ENCODE data around the gene UST. TPM values are rescaled to one million over a fixed set of nuclear protein-coding genes. Genes with fewer than 3 reads are reported as not detected.

Gene UST
- total and polyA plus RNA-seq, 2 donors (not counting 1 experiment from before 2014, with no cell fraction given): 7.3 to 16.9 TPM

GRCh38 chr6:149054559-149055194 is 307.8 kb downstream of the UST start:
- no peak overlapping the region for H3K4me3 ChIP-seq (ENCODE audit: control extremely low read depth in 1 of 5, extremely low read depth in 1 of 5, insufficient read depth in 1 of 5, low read depth in 2 of 5, low read length in 4 of 5)
- no peaks in the 10 kb centered on the region for H3K27me3 Mint-ChIP-seq
- peak overlapping the region in 1 of 2 donors; percentile 5 for H3K27ac ChIP-seq (ENCODE audit: low read length in 2 of 2)
- peak overlapping the region; percentile 48 for H3K4me2 ChIP-seq (replicated peaks; ENCODE audit: low read depth, low read length, poor library complexity, severe bottlenecking)
- H2AFZ ChIP-seq (ENCODE audit: insufficient read depth, low read depth, low read length, poor library complexity, severe bottlenecking): no peak overlapping the region
- H3K9me3 ChIP-seq (ENCODE audit: control extremely low read depth in 1 of 3, control insufficient read depth in 2 of 3, insufficient read depth in 1 of 3, low read length in 2 of 3): no peaks in the 10 kb centered on the region
- ATAC-seq (ENCODE audit: low read depth) (peak; percentile 45), DNase-seq (peak; percentile 30)
- POLR2A ChIA-PET: no interaction called here
- H3K27me3 ChIP-seq (replicated peaks in 1 of 4; ENCODE audit: control extremely low read depth in 1 of 4, control insufficient read depth in 3 of 4, insufficient read depth in 4 of 4, low read length in 3 of 4): no peaks in the 10 kb centered on the region
- intact Hi-C loops (cut with micrococcal nuclease): no loop called here
- peaks cover 35% of the 10 kb centered on the region for H3K4me1 Mint-ChIP-seq
- H3K27ac Mint-ChIP-seq: peak overlapping the region; percentile 80
- CTCF ChIA-PET: interaction anchor here (0.6 to 1.5 kb wide), 6 partner anchors 9 to 463 kb away, joined by 3 to 5 read pairs (median 3); no protein-coding TSS in a partner anchor
- H3K9ac ChIP-seq (ENCODE audit: low read length): peak overlapping the region; percentile 9
- no peaks in the 10 kb centered on the region for H3K9me3 Mint-ChIP-seq (ENCODE audit: insufficient read depth)
- WGBS (ENCODE audit: insufficient coverage): 57% methylated on average over 1 of the region's 8 CpGs
- H3K4me1 ChIP-seq (ENCODE audit: control insufficient read depth in 2 of 2, insufficient read depth in 2 of 2, low read length in 2 of 2): peaks cover 17 to 26% of the 10 kb centered on the region in 2 donors
- peak overlapping the region; percentile 67 for H3K4me3 Mint-ChIP-seq
- no peaks in the 10 kb centered on the region for H3K79me2 ChIP-seq (ENCODE audit: control insufficient read depth, insufficient read depth, low read length)
- TF ChIP-seq CTCF (IDR thresholded peaks at IDR 0.05) (no peak), EZH2 (IDR thresholded peaks at IDR 0.05; ENCODE audit: borderline replicate concordance, insufficient read depth, low read depth, low read length, poor library complexity, severe bottlenecking) (no peak)
- H3K36me3 ChIP-seq (replicated peaks in 1 of 2; ENCODE audit: control extremely low read depth in 1 of 2, control insufficient read depth in 1 of 2, extremely low read depth in 1 of 2, insufficient read depth in 2 of 2, low read length in 1 of 2): peaks cover 0 to 3% of the 10 kb centered on the region in 2 experiments
- no peaks in the 10 kb centered on the region for H4K20me1 ChIP-seq (ENCODE audit: control insufficient read depth, insufficient read depth, low read length, poor library complexity, severe bottlenecking)
